GM18951 (cell line): Measurements from ENCODE around the gene ITIH2.
"Not testable (repeated sequence)": the region's sequence is repeated elsewhere in the genome, so short reads cannot be mapped to it uniquely, and the experiment has no call there.

Source experiments
- POLR2A ChIP-seq: IDR thresholded peaks from 4 replicates; pipeline ENCODE4 v1.6.1; 2011; ENCODE audit warnings: mild to moderate bottlenecking; ENCODE audit not compliant: insufficient read length, insufficient read depth; ENCODE audit errors: extremely low read depth
- in situ Hi-C: fragments of 300-500 bp; cut with MboI; formaldehyde crosslinking; loops from one replicate; pipeline ENCODE4 v1.12.0; 2022; ENCODE audit warnings: low sequenced_read_pairs, mixed read lengths, inconsistent platforms; ENCODE audit not compliant: unreplicated experiment

ITIH2 gene

GRCh38 chr10:7776777-7777176 is 73.7 kb downstream of the ITIH2 start:
- TF ChIP-seq POLR2A, result no peak
- in situ Hi-C loops, result no loop called here

GRCh38 chr10:7782194-7782593 is 79.1 kb downstream of the ITIH2 start:
- in situ Hi-C loops, result not testable (repeated sequence)

- in situ Hi-C loops, result no loop called here
- no peak for TF ChIP-seq POLR2A
Observed at GRCh38 chr10:7786430-7786829, 83.3 kb downstream of the ITIH2 start.

- TF ChIP-seq POLR2A, result no peak
- in situ Hi-C loops, result no loop called here
Observed at GRCh38 chr10:7787150-7787856, 84.2 kb downstream of the ITIH2 start.

- in situ Hi-C loops, result no loop called here
- TF ChIP-seq POLR2A, result peak; percentile 96
Observed at GRCh38 chr10:7787857-7788638, 84.9 kb downstream of the ITIH2 start, which contains the start of the genes ATP5F1C and KIN. Gene ATP5F1C (plus strand): TSS chr10:7788177. CDS start chr10:7788208, 31 bp downstream. Gene KIN (minus strand): TSS chr10:7787993. CDS start chr10:7787933, 60 bp downstream.

- TF ChIP-seq POLR2A, result no peak
- in situ Hi-C loops, result no loop called here
Observed at GRCh38 chr10:7788639-7789286, 85.6 kb downstream of the ITIH2 start.

GRCh38 chr10:7789390-7789789 is 86.3 kb downstream of the ITIH2 start:
- TF ChIP-seq POLR2A, result no peak
- in situ Hi-C loops, result no loop called here

GRCh38 chr10:7792541-7792940 is 89.4 kb downstream of the ITIH2 start:
- no peak for TF ChIP-seq POLR2A
- in situ Hi-C loops, result no loop called here

GRCh38 chr10:7794251-7795026 is 91.3 kb downstream of the ITIH2 start:
- TF ChIP-seq POLR2A, result no peak
- in situ Hi-C loops, result no loop called here

- in situ Hi-C loops, result no loop called here
- no peak for TF ChIP-seq POLR2A
Observed at GRCh38 chr10:7795605-7796004, 92.5 kb downstream of the ITIH2 start.

- TF ChIP-seq POLR2A, result no peak
- in situ Hi-C loops, result no loop called here
Observed at GRCh38 chr10:7797582-7797981, 94.5 kb downstream of the ITIH2 start.
